Type B pancreatic cell (in vitro differentiated cells): Measurements from ENCODE around the gene ARHGAP15. TPM values are rescaled to one million over a fixed set of nuclear protein-coding genes. Genes with fewer than 3 reads are reported as not detected.

Experiments
- DNase-seq: peaks from one replicate; pipeline ENCODE4 v3.0.0; 2021; ENCODE audit warnings: mixed read lengths; ENCODE audit not compliant: unreplicated experiment; ENCODE audit errors: extremely low spot score
- H3K27ac Mint-ChIP-seq: 2 replicates; pipeline ENCODE4 v1.8.0; 2021; ENCODE audit warnings: mild to moderate bottlenecking, mixed read lengths
- H3K27me3 Mint-ChIP-seq: 2 replicates; pipeline ENCODE4 v1.8.0; 2021; ENCODE audit warnings: mixed read lengths
- H3K36me3 Mint-ChIP-seq: 2 replicates; pipeline ENCODE4 v1.8.0; 2021; ENCODE audit warnings: mixed read lengths
- H3K4me1 Mint-ChIP-seq: one replicate; pipeline ENCODE4 v1.8.0; 2021; ENCODE audit warnings: mixed read lengths; ENCODE audit not compliant: unreplicated experiment
- H3K4me3 Mint-ChIP-seq: 2 replicates; pipeline ENCODE4 v1.8.0; 2021; ENCODE audit warnings: mild to moderate bottlenecking, mixed read lengths
- H3K9me3 Mint-ChIP-seq: 2 replicates; pipeline ENCODE4 v1.8.0; 2021; ENCODE audit warnings: mixed read lengths
- CTCF ChIP-seq: fragments of 200-600 bp; sonication (generic); conservative IDR thresholded peaks from 2 replicates; pipeline ENCODE4 v1.5.0; 2021; ENCODE audit warnings: antibody characterized with exemption, mild to moderate bottlenecking
- total RNA-seq: library from RNA; stranded (reverse); gene quantifications from 2 replicates; pipeline ENCODE4 v1.2.1, GENCODE V29; 2021; ENCODE audit warnings: low replicate concordance

Gene ARHGAP15
- total RNA-seq, 1 donor from 2014 or later = not detected

GRCh38 chr2:143237146-143237777, 108.0 kb downstream of the ARHGAP15 start:
- Mint-ChIP-seq H3K27me3 (peaks cover 6% of the 10 kb centered on the region), H3K4me3 (no peak overlapping the region), H3K36me3 (no peaks in the 10 kb centered on the region), H3K27ac (no peak overlapping the region), H3K4me1 (no peaks in the 10 kb centered on the region), H3K9me3 (no peaks in the 10 kb centered on the region)
- no peak for TF ChIP-seq CTCF
- DNase-seq = no peak

GRCh38 chr2:143241403-143242088, 112.3 kb downstream of the ARHGAP15 start:
- TF ChIP-seq CTCF = no peak
- Mint-ChIP-seq H3K36me3 (no peaks in the 10 kb centered on the region), H3K27ac (no peak overlapping the region), H3K9me3 (no peaks in the 10 kb centered on the region), H3K4me3 (no peak overlapping the region), H3K27me3 (peaks cover 6% of the 10 kb centered on the region), H3K4me1 (no peaks in the 10 kb centered on the region)
- no peak for DNase-seq

GRCh38 chr2:143246246-143246645, 117.0 kb downstream of the ARHGAP15 start:
- DNase-seq = no peak
- Mint-ChIP-seq H3K27me3 (peaks cover 6% of the 10 kb centered on the region), H3K4me1 (no peaks in the 10 kb centered on the region), H3K36me3 (no peaks in the 10 kb centered on the region), H3K9me3 (no peaks in the 10 kb centered on the region), H3K4me3 (no peak overlapping the region), H3K27ac (no peak overlapping the region)
- no peak for TF ChIP-seq CTCF

GRCh38 chr2:143246815-143247744, 117.9 kb downstream of the ARHGAP15 start:
- TF ChIP-seq CTCF = no peak
- Mint-ChIP-seq H3K9me3 (no peaks in the 10 kb centered on the region), H3K4me3 (no peak overlapping the region), H3K4me1 (no peaks in the 10 kb centered on the region), H3K27me3 (no peaks in the 10 kb centered on the region), H3K27ac (no peak overlapping the region), H3K36me3 (no peaks in the 10 kb centered on the region)
- no peak for DNase-seq

- Mint-ChIP-seq H3K36me3 (no peaks in the 10 kb centered on the region), H3K27ac (no peak overlapping the region)
These were observed 119.4 kb downstream of the ARHGAP15 start for GRCh38 chr2:143248631-143249030.

More at GRCh38 chr2:143248631-143249030, 119.4 kb downstream of the ARHGAP15 start:
- Mint-ChIP-seq H3K4me1 (no peaks in the 10 kb centered on the region), H3K27me3 (no peaks in the 10 kb centered on the region), H3K9me3 (no peaks in the 10 kb centered on the region), H3K4me3 (no peak overlapping the region)
- TF ChIP-seq CTCF = no peak
- no peak for DNase-seq
